GM12874 (cell line): ENCODE measurements around the gene ACOT9.

Experiments
- CTCF ChIP-seq: IDR thresholded peaks from 2 replicates; pipeline ENCODE4 v1.5.1; 2011; ENCODE audit warnings: low read depth, mild to moderate bottlenecking, control low read depth, low read length, moderate library complexity; ENCODE audit not compliant: insufficient read depth

Gene ACOT9

GRCh38 chrX:23742174-23742696, 841 bp downstream of the ACOT9 start:
- TF ChIP-seq CTCF = no peak

- no peak for TF ChIP-seq CTCF
Observed at GRCh38 chrX:23737413-23737812, 5.7 kb downstream of the ACOT9 start.

GRCh38 chrX:23736030-23736429, 7.0 kb downstream of the ACOT9 start:
- no peak for TF ChIP-seq CTCF

- no peak for TF ChIP-seq CTCF
Observed at GRCh38 chrX:23732704-23733103, 10.4 kb downstream of the ACOT9 start.

- TF ChIP-seq CTCF = no peak
Observed at GRCh38 chrX:23731951-23732350, 11.1 kb downstream of the ACOT9 start.

GRCh38 chrX:23729214-23729613, 13.9 kb downstream of the ACOT9 start:
- TF ChIP-seq CTCF = no peak

GRCh38 chrX:23727206-23727605, 15.9 kb downstream of the ACOT9 start:
- no peak for TF ChIP-seq CTCF
